T-cell (primary cell): ENCODE data around the gene BMP10. TPM values are rescaled to one million over a fixed set of nuclear protein-coding genes. Genes with fewer than 3 reads are reported as not detected.

Source experiments
- ATAC-seq, 4 experiments: fragments of 200-7000 bp in 3 of 4; fragments of 150-1000 bp in 1 of 4; cut with Tn5 transposase; replicated peaks in 1 of 4; 1 replicate in 3 of 4; 2 replicates in 1 of 4; pipeline ENCODE4 v1.10.0; 2021; ENCODE audit warnings: moderate library complexity in 3 of 4, mild to moderate bottlenecking in 2 of 4, moderate number of reproducible peaks in 1 of 4
- CTCF ChIA-PET, 2 donors: fragments of 300-600 bp; sonication (Branson Sonifier 250); formaldehyde crosslinking; loops; one replicate each; lab custom pipeline; 2022; ENCODE audit warnings: antibody characterized with exemption in 2 of 2; lab: Charles Lee
- POLR2A ChIA-PET, 2 donors: fragments of 300-600 bp; sonication (Branson Sonifier 250); formaldehyde crosslinking; loops; one replicate each; lab custom pipeline; 2022; ENCODE audit warnings: antibody characterized with exemption in 2 of 2; lab: Charles Lee
- DNase-seq, 35 experiments: peaks; one replicate each; pipeline versions ENCODE4 v3.0.0 to v3.0.0-alpha.2; 2013 to 2023
- H3K27ac ChIP-seq: one replicate; pipeline ENCODE4 v1.5.1; 2013; ENCODE audit warnings: low read length
- H3K27me3 ChIP-seq, 2 experiments: replicated peaks in 1 of 2; 1 replicate in 1 of 2; 2 replicates in 1 of 2; pipeline versions ENCODE4 v1.6.1 to v1.7.0; 2013; ENCODE audit warnings: low read length in 1 of 2, mixed read lengths in 1 of 2; ENCODE audit not compliant: control insufficient read depth in 2 of 2, insufficient read depth in 2 of 2; ENCODE audit errors: extremely low read depth in 1 of 2
- H3K36me3 ChIP-seq, 2 donors: 1 replicate in 1 of 2; 2 replicates in 1 of 2; pipeline versions ENCODE4 v1.6.1 to v1.7.0; 2013; ENCODE audit warnings: low read length in 1 of 2; ENCODE audit not compliant: control insufficient read depth in 2 of 2, insufficient read depth in 1 of 2; ENCODE audit errors: extremely low read depth in 1 of 2
- H3K4me1 ChIP-seq, 2 experiments: 1 replicate in 1 of 2; 2 replicates in 1 of 2; pipeline versions ENCODE4 v1.6.1 to v1.7.0; 2013; ENCODE audit warnings: low read length in 2 of 2, mixed read lengths in 1 of 2; ENCODE audit not compliant: insufficient read depth in 2 of 2, control insufficient read depth in 1 of 2; ENCODE audit errors: extremely low read depth in 1 of 2
- H3K4me3 ChIP-seq, 2 donors: 1 replicate in 1 of 2; 2 replicates in 1 of 2; pipeline versions ENCODE4 v1.5.1 to v1.7.0; 2013; ENCODE audit warnings: mild to moderate bottlenecking in 2 of 2, low read length in 1 of 2, moderate library complexity in 1 of 2; ENCODE audit not compliant: control insufficient read depth in 1 of 2; ENCODE audit errors: extremely low read depth in 1 of 2
- H3K9me3 ChIP-seq: 2 replicates; pipeline ENCODE4 v1.7.0; 2013
- H3K27ac Mint-ChIP-seq, 2 donors: one replicate each; pipeline ENCODE4 v1.8.0; 2020 to 2021; ENCODE audit warnings: mild to moderate bottlenecking in 2 of 2, mixed read lengths in 2 of 2
- H3K27me3 Mint-ChIP-seq, 2 donors: one replicate each; pipeline ENCODE4 v1.8.0; 2021 to 2022; ENCODE audit warnings: mixed read lengths in 2 of 2
- H3K36me3 Mint-ChIP-seq: one replicate; pipeline ENCODE4 v1.8.0; 2021; ENCODE audit warnings: mixed read lengths
- H3K4me1 Mint-ChIP-seq, 3 donors: one replicate each; pipeline ENCODE4 v1.8.0; 2020 to 2022; ENCODE audit warnings: mixed read lengths in 3 of 3, mild to moderate bottlenecking in 1 of 3
- H3K4me3 Mint-ChIP-seq, 3 donors: one replicate each; pipeline ENCODE4 v1.8.0; 2020 to 2022; ENCODE audit warnings: mild to moderate bottlenecking in 3 of 3, mixed read lengths in 3 of 3, moderate library complexity in 3 of 3
- H3K9me3 Mint-ChIP-seq, 3 donors: one replicate each; pipeline ENCODE4 v1.8.0; 2020 to 2022; ENCODE audit warnings: mixed read lengths in 3 of 3
- WGBS: methylation state at CpG from one replicate; pipeline ENCODE4 v1.1.5; 2013; ENCODE audit warnings: missing lambda C conversion rate; ENCODE audit not compliant: insufficient coverage; 5-methylcytosine and 5-hydroxymethylcytosine counted together
- total RNA-seq, 35 experiments: library from RNA in 6 of 35; stranded (reverse) in 6 of 35; fragments of 120-200 nt in 1 of 35; gene quantifications; one replicate each; pipeline versions ENCODE4 v1.2.1 to v1.2.4 and lab custom pipeline; 2013 to 2026

BMP10 gene
- total RNA-seq, 5 donors from 2014 or later (not counting 1 experiment from before 2014, with no cell fraction given), result not detected

DNA sequence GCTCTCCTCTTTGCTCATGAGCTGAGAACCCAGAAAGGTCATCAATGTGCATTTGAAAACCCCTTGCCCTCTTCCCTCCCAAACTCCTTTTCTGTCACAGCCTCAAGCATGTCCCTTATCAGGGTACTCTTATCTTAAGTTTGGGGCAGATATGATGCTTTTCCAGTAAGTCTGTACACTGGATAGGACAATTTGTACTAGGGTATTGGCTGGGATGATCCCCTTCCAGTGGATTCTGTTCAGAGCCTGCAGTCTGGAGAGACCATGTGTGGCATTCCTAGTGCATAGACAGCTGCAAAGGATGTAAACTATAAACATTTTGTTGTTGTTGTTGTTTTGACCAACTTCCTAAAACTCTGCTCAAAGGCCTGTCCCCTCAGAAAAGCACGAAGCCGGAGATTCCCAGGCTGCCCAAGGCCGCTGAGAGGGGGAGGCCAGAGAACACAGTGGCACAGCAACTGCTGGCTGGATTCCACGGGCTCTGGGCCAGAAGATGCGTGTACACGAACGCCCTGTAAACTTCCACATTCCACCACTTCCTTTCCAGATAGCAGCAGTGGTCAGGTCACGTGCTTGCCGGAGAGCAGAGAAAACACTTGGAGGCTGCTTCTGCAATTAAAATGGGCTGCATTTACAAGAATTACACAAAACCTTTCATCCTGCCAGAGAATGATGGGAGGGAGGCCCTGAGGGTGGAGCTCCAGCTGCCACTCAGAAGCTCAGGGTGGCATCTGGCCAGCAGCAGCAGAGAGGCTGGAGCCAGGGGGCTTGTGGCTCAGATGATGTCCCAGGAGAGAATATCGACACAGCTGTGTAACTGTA is 42.1 kb downstream of the BMP10 start:
- CTCF ChIA-PET, result interaction anchor here (0.5 to 2.2 kb wide), 12 partner anchors 8 to 669 kb away, joined by 3 to 13 read pairs (median 3); partner anchors contain the start of gene ARHGAP25 (in 1 of the 2)
- H3K9me3 Mint-ChIP-seq, result no peaks in the 10 kb centered on the region
- peak overlapping the region; percentile 96 to 99 for H3K27ac Mint-ChIP-seq
- Histone ChIP-seq H3K27ac (peak overlapping the region; percentile 80), H3K27me3 (no peaks in the 10 kb centered on the region), H3K4me1 (peaks cover 23 to 47% of the 10 kb centered on the region in 2 experiments), H3K36me3 (peaks cover 6 to 42% of the 10 kb centered on the region in 2 donors), H3K9me3 (no peaks in the 10 kb centered on the region), H3K4me3 (peak overlapping the region in 1 of 2 donors; percentile 4)
- H3K4me3 Mint-ChIP-seq, result peak overlapping the region; percentile 64 to 86 (median 64)
- H3K27me3 Mint-ChIP-seq, result no peaks in the 10 kb centered on the region
- peaks cover 63 to 81% (median 78%) of the 10 kb centered on the region in 3 donors for H3K4me1 Mint-ChIP-seq
- peaks cover 27% of the 10 kb centered on the region for H3K36me3 Mint-ChIP-seq
- peak; percentile 45 to 85 (median 72) for DNase-seq
- 9% methylated on average over 9 of the region's 10 CpGs for WGBS
- POLR2A ChIA-PET, result interaction anchor here (0.5 to 1.0 kb wide), 4 partner anchors 79 to 94 kb away, joined by 3 to 5 read pairs (median 4); partner anchors contain the start of gene ARHGAP25 (in 1 of the 2)
- ATAC-seq, result peak; percentile 75 to 88 (median 82)

DNA sequence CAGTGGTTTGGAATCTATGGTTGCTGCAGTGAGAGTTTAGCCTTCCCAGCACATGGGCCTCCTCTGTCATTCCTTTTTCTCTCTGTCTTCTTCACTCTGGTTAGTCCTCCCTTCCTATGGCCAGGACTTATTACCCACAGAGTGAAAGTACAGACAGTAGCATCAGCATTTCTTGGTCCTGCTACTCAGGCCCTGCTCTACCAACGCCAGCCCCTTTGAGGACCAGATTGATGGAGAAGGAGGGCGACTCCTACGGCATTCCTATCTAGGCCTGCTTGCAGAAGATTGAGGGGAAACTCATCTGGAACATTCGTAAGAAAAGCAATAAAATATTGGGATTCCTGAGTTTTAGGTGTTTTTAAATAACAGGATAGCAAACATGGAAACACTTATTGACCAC is 43.5 kb downstream of the BMP10 start:
- H3K27ac Mint-ChIP-seq, result peak overlapping the region; percentile 96 to 99
- H3K4me1 Mint-ChIP-seq, result peaks cover 60 to 82% (median 77%) of the 10 kb centered on the region in 3 donors
- peaks cover 15 to 57% of the 10 kb centered on the region in 2 donors for H3K36me3 ChIP-seq
- H3K4me3 Mint-ChIP-seq, result no peak overlapping the region
- H3K9me3 ChIP-seq, result no peaks in the 10 kb centered on the region
- DNase-seq (no peak), ATAC-seq (no peak)
- ChIA-PET POLR2A (interaction anchor here in 1 of 2 donors (0.7 to 0.8 kb wide), 2 partner anchors 48 to 1258 kb away, joined by 3 to 5 read pairs; no protein-coding TSS in a partner anchor), CTCF (no interaction called here)
- peak overlapping the region; percentile 43 for H3K27ac ChIP-seq
- H3K36me3 Mint-ChIP-seq, result peaks cover 39% of the 10 kb centered on the region
- H3K4me3 ChIP-seq, result no peak overlapping the region
- H3K27me3 Mint-ChIP-seq, result no peaks in the 10 kb centered on the region
- no CpG with 5 or more reads among the region's 4 CpGs for WGBS
- no peaks in the 10 kb centered on the region for H3K27me3 ChIP-seq
- no peaks in the 10 kb centered on the region for H3K9me3 Mint-ChIP-seq
- H3K4me1 ChIP-seq, result peaks cover 23 to 51% of the 10 kb centered on the region in 2 experiments

DNA sequence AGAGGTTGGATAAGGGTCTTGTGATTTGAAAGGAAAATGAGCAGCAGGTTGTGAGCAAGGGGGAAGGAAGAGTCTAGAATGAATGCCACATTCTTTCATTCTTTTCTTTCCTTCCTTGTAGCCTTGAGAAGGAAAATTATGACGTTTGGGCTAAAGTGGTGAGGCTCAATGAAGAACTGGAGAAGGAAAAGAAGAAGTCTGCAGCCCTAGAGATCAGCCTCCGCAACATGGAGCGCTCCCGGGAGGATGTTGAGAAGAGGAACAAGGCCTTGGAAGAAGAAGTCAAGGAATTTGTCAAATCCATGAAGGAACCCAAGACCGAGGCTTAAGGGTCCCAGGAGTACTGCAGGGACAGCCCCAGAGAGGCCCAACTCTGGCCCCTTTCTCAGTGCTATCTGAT is 45.3 kb downstream of the BMP10 start:
- H3K9me3 ChIP-seq, result no peaks in the 10 kb centered on the region
- H3K27me3 ChIP-seq, result no peaks in the 10 kb centered on the region
- H3K4me1 ChIP-seq, result peaks cover 18 to 34% of the 10 kb centered on the region in 2 experiments
- peaks cover 52% of the 10 kb centered on the region for H3K36me3 Mint-ChIP-seq
- peak overlapping the region; percentile 70 to 77 for H3K27ac Mint-ChIP-seq
- H3K4me3 ChIP-seq, result no peak overlapping the region
- H3K4me3 Mint-ChIP-seq, result no peak overlapping the region
- ATAC-seq (no peak), DNase-seq (no peak)
- no peaks in the 10 kb centered on the region for H3K9me3 Mint-ChIP-seq
- peaks cover 21 to 75% of the 10 kb centered on the region in 2 donors for H3K36me3 ChIP-seq
- ChIA-PET POLR2A (no interaction called here), CTCF (no interaction called here)
- no peak overlapping the region for H3K27ac ChIP-seq
- no peaks in the 10 kb centered on the region for H3K27me3 Mint-ChIP-seq
- whole genome bisulfite sequencing, result 96% methylated on average over 4 of the region's 5 CpGs
- peaks cover 45 to 64% (median 61%) of the 10 kb centered on the region in 3 donors for H3K4me1 Mint-ChIP-seq

DNA sequence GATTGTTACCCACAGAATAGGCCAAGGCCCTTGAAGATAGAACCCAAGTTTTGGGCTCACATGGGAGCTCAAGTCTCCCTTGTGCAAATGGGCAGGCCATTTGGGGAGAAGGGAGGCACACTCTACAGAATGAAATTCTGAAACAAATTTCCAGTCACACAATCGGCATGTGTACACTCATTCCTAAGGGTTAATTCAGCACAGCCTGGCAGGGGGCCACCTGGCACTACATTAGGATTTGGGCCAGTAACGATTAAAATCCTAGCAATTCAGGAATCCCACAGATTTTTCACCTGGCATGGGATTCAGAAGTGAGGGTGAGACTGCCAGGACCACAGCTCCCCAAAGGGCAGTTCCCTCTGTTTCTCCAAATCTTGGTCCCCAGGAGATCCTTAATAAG is 46.4 kb downstream of the BMP10 start:
- H3K27ac ChIP-seq, result peak overlapping the region; percentile 28
- peak overlapping the region; percentile 70 to 77 for H3K27ac Mint-ChIP-seq
- peaks cover 35 to 54% (median 53%) of the 10 kb centered on the region in 3 donors for H3K4me1 Mint-ChIP-seq
- peaks cover 21 to 83% of the 10 kb centered on the region in 2 donors for H3K36me3 ChIP-seq
- ChIA-PET CTCF (no interaction called here), POLR2A (no interaction called here)
- no peak for ATAC-seq
- peaks cover 10 to 28% of the 10 kb centered on the region in 2 experiments for H3K4me1 ChIP-seq
- H3K27me3 Mint-ChIP-seq, result no peaks in the 10 kb centered on the region
- H3K36me3 Mint-ChIP-seq, result peaks cover 59% of the 10 kb centered on the region
- H3K27me3 ChIP-seq, result no peaks in the 10 kb centered on the region
- no peaks in the 10 kb centered on the region for H3K9me3 Mint-ChIP-seq
- DNase-seq, result no peak
- WGBS, result 93% methylated on average over 2 of the region's 2 CpGs
- H3K9me3 ChIP-seq, result no peaks in the 10 kb centered on the region
- no peak overlapping the region for H3K4me3 ChIP-seq
- H3K4me3 Mint-ChIP-seq, result no peak overlapping the region

DNA sequence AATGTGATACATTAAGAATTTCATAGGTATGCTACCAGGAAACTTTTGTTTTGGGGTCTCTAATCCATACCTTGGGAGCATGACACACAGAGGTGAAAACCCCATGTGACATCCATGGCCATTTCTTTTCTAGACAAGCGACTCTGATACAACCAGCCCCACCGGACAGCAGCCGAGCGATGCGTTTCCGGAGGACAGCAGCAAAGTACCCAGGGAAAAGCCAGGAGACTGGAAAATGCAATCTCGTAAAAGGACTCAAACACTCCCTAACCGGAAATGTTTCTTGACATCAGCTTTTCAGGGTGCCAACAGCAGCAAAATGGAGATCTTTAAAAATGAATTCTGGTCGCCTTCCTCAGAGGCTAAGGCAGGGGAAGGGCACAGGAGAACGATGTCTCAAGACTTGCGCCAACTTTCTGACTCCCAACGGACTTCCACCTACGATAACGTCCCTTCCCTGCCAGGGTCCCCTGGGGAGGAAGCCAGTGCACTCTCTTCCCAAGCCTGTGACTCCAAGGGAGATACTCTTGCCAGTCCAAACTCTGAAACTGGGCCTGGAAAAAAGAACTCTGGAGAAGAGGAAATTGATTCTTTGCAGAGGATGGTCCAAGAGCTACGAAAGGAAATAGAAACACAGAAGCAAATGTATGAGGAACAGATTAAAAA is 48.9 kb downstream of the BMP10 start:
- H3K27me3 Mint-ChIP-seq, result no peaks in the 10 kb centered on the region
- peak overlapping the region; percentile 81 to 82 for H3K27ac Mint-ChIP-seq
- CTCF ChIA-PET, result interaction anchor here in 1 of 2 donors (0.6 to 1.1 kb wide), 2 partner anchors 22 to 73 kb away, joined by 3 to 4 read pairs; no protein-coding TSS in a partner anchor

DNA sequence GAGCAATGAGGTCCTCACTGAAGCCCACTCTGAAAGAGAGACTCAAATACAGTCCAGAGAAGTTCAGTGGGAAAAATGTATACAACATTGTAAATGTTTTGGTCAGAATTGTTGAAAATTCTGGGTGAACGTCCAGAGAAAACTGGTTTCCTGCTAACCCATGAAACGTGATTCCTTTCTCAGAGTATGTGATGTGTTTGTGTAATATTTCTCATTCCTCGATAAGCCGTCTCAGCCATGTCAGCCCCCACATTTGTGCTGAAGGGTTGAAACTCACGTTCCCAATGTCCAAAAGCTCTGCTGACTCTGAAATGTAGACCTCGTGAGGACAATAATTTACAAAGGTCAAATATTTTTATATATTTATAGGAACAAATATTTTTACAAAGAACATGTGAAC is 51.6 kb downstream of the BMP10 start:
- no peaks in the 10 kb centered on the region for H3K27me3 ChIP-seq
- no peak overlapping the region for H3K4me3 ChIP-seq
- Mint-ChIP-seq H3K36me3 (peaks cover 64% of the 10 kb centered on the region), H3K27ac (peak overlapping the region; percentile 72 to 81), H3K9me3 (no peaks in the 10 kb centered on the region), H3K4me3 (no peak overlapping the region), H3K4me1 (peaks cover 5 to 26% (median 18%) of the 10 kb centered on the region in 3 donors), H3K27me3 (no peaks in the 10 kb centered on the region)
- ChIA-PET POLR2A (no interaction called here), CTCF (interaction anchor here in 1 of 2 donors (0.7 kb wide), 1 partner anchor 36 kb away, joined by 3 read pairs; no protein-coding TSS in a partner anchor)
- 100% methylated on average over 1 of the region's 6 CpGs for WGBS
- no peak for DNase-seq
- no peaks in the 10 kb centered on the region for H3K9me3 ChIP-seq
- no peak overlapping the region for H3K27ac ChIP-seq
- H3K36me3 ChIP-seq, result peaks cover 24 to 95% of the 10 kb centered on the region in 2 donors
- ATAC-seq, result no peak
- peaks cover 0 to 4% of the 10 kb centered on the region in 2 experiments for H3K4me1 ChIP-seq

More for the DNA sequence above, 48.9 kb downstream of the BMP10 start:
- POLR2A ChIA-PET, result no interaction called here
- Histone ChIP-seq H3K36me3 (peaks cover 26 to 96% of the 10 kb centered on the region in 2 donors), H3K27me3 (no peaks in the 10 kb centered on the region), H3K4me3 (no peak overlapping the region), H3K4me1 (peaks cover 0 to 4% of the 10 kb centered on the region in 2 experiments), H3K9me3 (no peaks in the 10 kb centered on the region), H3K27ac (peak overlapping the region; percentile 17)
- peaks cover 12 to 38% (median 34%) of the 10 kb centered on the region in 3 donors for H3K4me1 Mint-ChIP-seq
- 98% methylated on average over 13 of the region's 15 CpGs for WGBS
- H3K9me3 Mint-ChIP-seq, result no peaks in the 10 kb centered on the region
- H3K36me3 Mint-ChIP-seq, result peaks cover 70% of the 10 kb centered on the region
- no peak overlapping the region for H3K4me3 Mint-ChIP-seq
- ATAC-seq (no peak), DNase-seq (no peak)
